GM23338 (cell line): ENCODE data around the gene MMADHC. TPM values are rescaled to one million over a fixed set of nuclear protein-coding genes. Genes with fewer than 3 reads are reported as not detected.

Experiments used
- ATAC-seq: fragments of 200-7000 bp; cut with Tn5 transposase; 3 replicates; pipeline ENCODE4 v1.9.1; 2020
- DNase-seq: peaks from one replicate; pipeline ENCODE4 v3.0.0-alpha.2; 2015; ENCODE audit warnings: low spot score
- H2AFZ ChIP-seq: fragments of 200-600 bp; sonication (generic); 2 replicates; pipeline ENCODE4 v1.8.0; 2016; ENCODE audit warnings: antibody characterized with exemption, mild to moderate bottlenecking, moderate library complexity
- H3F3A ChIP-seq: fragments of 200-600 bp; sonication (generic); replicated peaks from 2 replicates; pipeline ENCODE4 v1.8.0; 2017; ENCODE audit warnings: antibody characterized with exemption, mixed run types, low read depth
- H3K27ac ChIP-seq: fragments of 200-600 bp; sonication (generic); 2 replicates; pipeline ENCODE4 v1.6.1; 2016; ENCODE audit warnings: low read depth
- H3K27me3 ChIP-seq: fragments of 200-600 bp; sonication (generic); 2 replicates; pipeline ENCODE4 v1.8.0; 2016; ENCODE audit warnings: mild to moderate bottlenecking, mixed run types, moderate library complexity; ENCODE audit not compliant: insufficient read depth
- H3K36me3 ChIP-seq: fragments of 200-600 bp; sonication (generic); 2 replicates; pipeline ENCODE4 v1.8.0; 2016; ENCODE audit warnings: mild to moderate bottlenecking; ENCODE audit not compliant: insufficient read depth
- H3K4me1 ChIP-seq: fragments of 200-600 bp; sonication (generic); 2 replicates; pipeline ENCODE4 v1.8.0; 2016; ENCODE audit warnings: mild to moderate bottlenecking, moderate library complexity; ENCODE audit not compliant: insufficient read depth
- H3K4me2 ChIP-seq: fragments of 200-600 bp; sonication (generic); 2 replicates; pipeline ENCODE4 v1.7.1; 2017; ENCODE audit warnings: mixed run types
- H3K4me3 ChIP-seq: fragments of 200-600 bp; sonication (generic); 2 replicates; pipeline ENCODE4 v1.6.1; 2016; ENCODE audit warnings: mixed run types
- H3K79me2 ChIP-seq: fragments of 200-600 bp; sonication (generic); replicated peaks from 2 replicates; pipeline ENCODE4 v1.8.0; 2017; ENCODE audit warnings: mild to moderate bottlenecking; ENCODE audit not compliant: insufficient read depth
- H3K9me2 ChIP-seq: fragments of 200-600 bp; sonication (generic); 2 replicates; pipeline ENCODE4 v1.8.0; 2017; ENCODE audit not compliant: insufficient read depth
- H4K20me1 ChIP-seq: fragments of 200-600 bp; sonication (generic); replicated peaks from 2 replicates; pipeline ENCODE4 v1.8.0; 2017; ENCODE audit warnings: mild to moderate bottlenecking; ENCODE audit not compliant: insufficient read depth
- H3K27ac Mint-ChIP-seq: 2 replicates; pipeline ENCODE4 v1.8.0; 2020; ENCODE audit warnings: inconsistent platforms, mild to moderate bottlenecking, moderate library complexity, mixed read lengths
- H3K27me3 Mint-ChIP-seq: 3 replicates; pipeline ENCODE4 v1.8.0; 2022; ENCODE audit warnings: low read depth, mild to moderate bottlenecking, moderate library complexity, mixed read lengths, inconsistent platforms; ENCODE audit not compliant: insufficient read depth, poor library complexity
- H3K36me3 Mint-ChIP-seq: 3 replicates; pipeline ENCODE4 v1.8.0; 2021; ENCODE audit warnings: low read depth, mild to moderate bottlenecking, inconsistent platforms, moderate library complexity, mixed read lengths
- H3K4me1 Mint-ChIP-seq: 3 replicates; pipeline ENCODE4 v1.8.0; 2020; ENCODE audit warnings: mild to moderate bottlenecking, inconsistent platforms, mixed read lengths
- H3K4me3 Mint-ChIP-seq: 3 replicates; pipeline ENCODE4 v1.8.0; 2021; ENCODE audit warnings: moderate library complexity, mild to moderate bottlenecking, inconsistent platforms, mixed read lengths
- H3K9me3 Mint-ChIP-seq: 3 replicates; pipeline ENCODE4 v1.8.0; 2020; ENCODE audit warnings: moderate library complexity, mild to moderate bottlenecking, inconsistent platforms, mixed read lengths
- CREB1 ChIP-seq: fragments of 250-450 bp; sonication (Bioruptor Pico); IDR thresholded peaks from 2 replicates; pipeline ENCODE4 v1.5.0; 2020; ENCODE audit warnings: low read depth, mild to moderate bottlenecking, moderate library complexity
- CTCF ChIP-seq, 2 experiments: fragments of 200-600 bp in 1 of 2; sonication (generic) in 1 of 2; conservative IDR thresholded peaks; 2 replicates each; pipeline versions ENCODE4 v1.5.1 to v1.6.1; 2016 to 2017; ENCODE audit warnings: antibody characterized with exemption in 2 of 2, low read depth in 2 of 2, mild to moderate bottlenecking in 2 of 2, moderate library complexity in 1 of 2
- ETS1 ChIP-seq: IDR thresholded peaks from 2 replicates; pipeline ENCODE4 v1.6.1; 2016; ENCODE audit warnings: antibody characterized with exemption
- EZH2 ChIP-seq: fragments of 200-600 bp; sonication (generic); IDR thresholded peaks from one replicate; pipeline ENCODE4 v1.8.0; 2017; ENCODE audit warnings: antibody characterized with exemption, mild to moderate bottlenecking, low read depth; ENCODE audit not compliant: unreplicated experiment
- JUNB ChIP-seq: IDR thresholded peaks from one replicate; pipeline ENCODE4 v1.6.1; 2016; ENCODE audit warnings: antibody characterized with exemption; ENCODE audit not compliant: unreplicated experiment
- NANOG ChIP-seq: IDR thresholded peaks from 2 replicates; pipeline ENCODE4 v1.6.1; 2016; ENCODE audit warnings: antibody characterized with exemption, borderline replicate concordance
- POLR2AphosphoS5 ChIP-seq: IDR thresholded peaks from 2 replicates; pipeline ENCODE4 v1.6.1; 2016; ENCODE audit warnings: antibody characterized with exemption, low read depth
- STAT1 ChIP-seq: IDR thresholded peaks from one replicate; pipeline ENCODE4 v1.6.1; 2016; ENCODE audit warnings: antibody characterized with exemption; ENCODE audit not compliant: unreplicated experiment
- ZNF114 ChIP-seq: fragments of 250-450 bp; sonication (Bioruptor Pico); IDR thresholded peaks from 2 replicates; pipeline ENCODE4 v1.5.0; 2020; ENCODE audit warnings: mild to moderate bottlenecking, moderate library complexity
- ZNF462 ChIP-seq: fragments of 250-450 bp; sonication (Bioruptor Pico); IDR thresholded peaks from 2 replicates; pipeline ENCODE4 v1.5.0; 2020; ENCODE audit warnings: mild to moderate bottlenecking, moderate library complexity
- polyA plus RNA-seq: library from polyadenylated mRNA; unstranded; fragments of >200 nt; fragmentation: Nextera tagmentation; extraction: Ambion mirVana; gene quantifications from 2 replicates; pipeline ENCODE4 v1.2.1, GENCODE V29; 2016
- total RNA-seq: library from RNA; depleted of rRNA; stranded (reverse); fragments of >200 nt; shearing (Covaris generic); gene quantifications from 2 replicates; pipeline ENCODE4 v1.2.3, GENCODE V29; 2014

Gene MMADHC
- total and polyA plus RNA-seq, 2 experiments from 2014 or later: 135 to 163 TPM

- TF ChIP-seq EZH2 (no peak), ZNF114 (CRISPR knock-in tag) (no peak)
- H3K79me2 ChIP-seq: peaks cover 49% of the 10 kb centered on the region
- H3K27me3 ChIP-seq: no peaks in the 10 kb centered on the region
- no peak overlapping the region for H3K27ac ChIP-seq
- DNase-seq: no peak
- peak overlapping the region; percentile 79 for H3K4me3 ChIP-seq
- Mint-ChIP-seq H3K27ac (no peak overlapping the region), H3K9me3 (no peaks in the 10 kb centered on the region), H3K4me1 (peaks cover 11% of the 10 kb centered on the region), H3K4me3 (peak overlapping the region; percentile 94), H3K36me3 (peaks cover 40% of the 10 kb centered on the region; the same call in 2 of the 3 replicates), H3K27me3 (peaks cover 6% of the 10 kb centered on the region)
- H2AFZ ChIP-seq: no peak overlapping the region
- H3K36me3 ChIP-seq: peaks cover 8% of the 10 kb centered on the region; the same call in 1 of the 2 replicates
- H4K20me1 ChIP-seq: no peaks in the 10 kb centered on the region; the same call in 1 of the 2 replicates
- H3K4me1 ChIP-seq: peaks cover 16% of the 10 kb centered on the region; the same call in 1 of the 2 replicates
- H3K4me2 ChIP-seq: peak overlapping the region; percentile 82
- no peaks in the 10 kb centered on the region for H3K9me2 ChIP-seq
- ATAC-seq: no peak
- H3F3A ChIP-seq: no peaks in the 10 kb centered on the region
Measured at GRCh38 chr2:149586063-149586462, 1.5 kb downstream of the MMADHC start.

- peak overlapping the region; percentile 79 for H3K4me3 ChIP-seq
- H3K27ac ChIP-seq: no peak overlapping the region
- peaks cover 11% of the 10 kb centered on the region; the same call in 1 of the 2 replicates for H3K36me3 ChIP-seq
- peak overlapping the region; percentile 94 for H3K4me3 Mint-ChIP-seq
- H3K27ac Mint-ChIP-seq: no peak overlapping the region
- H3K36me3 Mint-ChIP-seq: peaks cover 45% of the 10 kb centered on the region
- no peak for ATAC-seq
- DNase-seq: no peak
- no peaks in the 10 kb centered on the region for H3K9me3 Mint-ChIP-seq
- H2AFZ ChIP-seq: no peak overlapping the region
- H3F3A ChIP-seq: no peaks in the 10 kb centered on the region
- H3K9me2 ChIP-seq: no peaks in the 10 kb centered on the region
- peaks cover 53% of the 10 kb centered on the region for H3K79me2 ChIP-seq
- peaks cover 6% of the 10 kb centered on the region for H3K27me3 Mint-ChIP-seq
- H3K4me1 Mint-ChIP-seq: peaks cover 11% of the 10 kb centered on the region
- H3K4me1 ChIP-seq: peaks cover 16% of the 10 kb centered on the region; the same call in 1 of the 2 replicates
- no peaks in the 10 kb centered on the region for H3K27me3 ChIP-seq
- no peaks in the 10 kb centered on the region; the same call in 1 of the 2 replicates for H4K20me1 ChIP-seq
- H3K4me2 ChIP-seq: peak overlapping the region; percentile 82
- TF ChIP-seq ETS1: no peak
- no peak for TF ChIP-seq NANOG
- TF ChIP-seq CREB1 (CRISPR knock-in tag): no peak
- no peak for TF ChIP-seq CTCF (conservative IDR thresholded peaks at IDR 0.05; ENCODE audit: low read depth in 2 of 2)
- TF ChIP-seq JUNB: no peak
- TF ChIP-seq POLR2AphosphoS5: no peak
- no peak for TF ChIP-seq STAT1
- TF ChIP-seq ZNF462 (CRISPR knock-in tag): no peak
- no peak for TF ChIP-seq ZNF114 (CRISPR knock-in tag)
Measured at GRCh38 chr2:149585166-149585885, 2.2 kb downstream of the MMADHC start.
